Gastrocnemius medialis (tissue), 4 donors: ENCODE measurements around the gene ARL15.

Experiments used
- CTCF ChIP-seq, 5 experiments: fragments of 450-650 bp in 3 of 5; fragments of 200-600 bp in 2 of 5; sonication (generic) in 2 of 5; IDR thresholded peaks in 4 of 5; conservative IDR thresholded peaks in 1 of 5; 1 replicate in 4 of 5; 2 replicates in 1 of 5; pipeline ENCODE4 v1.5.1; 2016 to 2019; ENCODE audit warnings: antibody characterized with exemption in 5 of 5, mild to moderate bottlenecking in 3 of 5, moderate library complexity in 3 of 5
- POLR2A ChIP-seq, 2 donors: fragments of 450-650 bp; IDR thresholded peaks; one replicate each; pipeline ENCODE4 v1.6.1; 2017; ENCODE audit warnings: antibody characterized with exemption in 2 of 2, mild to moderate bottlenecking in 2 of 2, moderate library complexity in 2 of 2

GRCh38 chr5:54108136-54108535, 202.2 kb downstream of the ARL15 start:
- TF ChIP-seq CTCF (IDR thresholded peaks at IDR 0.05 in 4 of 5, conservative IDR thresholded peaks at IDR 0.05 in 1 of 5) = no peak
- no peak for TF ChIP-seq POLR2A (IDR thresholded peaks at IDR 0.05)
